ENCODE results near the gene DNASE1L1. TPM values are rescaled to one million over a fixed set of nuclear protein-coding genes. Genes with fewer than 3 reads are reported as not detected.

Gene DNASE1L1
- total and polyA plus RNA-seq, 2 of the 13 experiments (the other 11 are each of a cell fraction or from before 2014, with no cell fraction given) = 4.7 to 12.3 TPM

GRCh38 chrX:154397888-154398667 lies 11.0 kb downstream of the DNASE1L1 start, which contains the start of gene RPL10 (continued):
- peak; percentile 40; the same call in 1 of the 2 replicates for TF ChIP-seq ARNT2 (CRISPR knock-in tag; IDR thresholded peaks at IDR 0.05; ENCODE audit: low read depth)
- TF ChIP-seq, protein P1, sequence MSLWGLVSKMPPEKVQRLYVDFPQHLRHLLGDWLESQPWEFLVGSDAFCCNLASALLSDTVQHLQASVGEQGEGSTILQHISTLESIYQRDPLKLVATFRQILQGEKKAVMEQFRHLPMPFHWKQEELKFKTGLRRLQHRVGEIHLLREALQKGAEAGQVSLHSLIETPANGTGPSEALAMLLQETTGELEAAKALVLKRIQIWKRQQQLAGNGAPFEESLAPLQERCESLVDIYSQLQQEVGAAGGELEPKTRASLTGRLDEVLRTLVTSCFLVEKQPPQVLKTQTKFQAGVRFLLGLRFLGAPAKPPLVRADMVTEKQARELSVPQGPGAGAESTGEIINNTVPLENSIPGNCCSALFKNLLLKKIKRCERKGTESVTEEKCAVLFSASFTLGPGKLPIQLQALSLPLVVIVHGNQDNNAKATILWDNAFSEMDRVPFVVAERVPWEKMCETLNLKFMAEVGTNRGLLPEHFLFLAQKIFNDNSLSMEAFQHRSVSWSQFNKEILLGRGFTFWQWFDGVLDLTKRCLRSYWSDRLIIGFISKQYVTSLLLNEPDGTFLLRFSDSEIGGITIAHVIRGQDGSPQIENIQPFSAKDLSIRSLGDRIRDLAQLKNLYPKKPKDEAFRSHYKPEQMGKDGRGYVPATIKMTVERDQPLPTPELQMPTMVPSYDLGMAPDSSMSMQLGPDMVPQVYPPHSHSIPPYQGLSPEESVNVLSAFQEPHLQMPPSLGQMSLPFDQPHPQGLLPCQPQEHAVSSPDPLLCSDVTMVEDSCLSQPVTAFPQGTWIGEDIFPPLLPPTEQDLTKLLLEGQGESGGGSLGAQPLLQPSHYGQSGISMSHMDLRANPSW (CRISPR knock-in tag; IDR thresholded peaks at IDR 0.05; ENCODE audit: borderline replicate concordance) = no peak
- no peak for TF ChIP-seq ISL2 (CRISPR knock-in tag; IDR thresholded peaks at IDR 0.05)
- TF ChIP-seq, protein P2, sequence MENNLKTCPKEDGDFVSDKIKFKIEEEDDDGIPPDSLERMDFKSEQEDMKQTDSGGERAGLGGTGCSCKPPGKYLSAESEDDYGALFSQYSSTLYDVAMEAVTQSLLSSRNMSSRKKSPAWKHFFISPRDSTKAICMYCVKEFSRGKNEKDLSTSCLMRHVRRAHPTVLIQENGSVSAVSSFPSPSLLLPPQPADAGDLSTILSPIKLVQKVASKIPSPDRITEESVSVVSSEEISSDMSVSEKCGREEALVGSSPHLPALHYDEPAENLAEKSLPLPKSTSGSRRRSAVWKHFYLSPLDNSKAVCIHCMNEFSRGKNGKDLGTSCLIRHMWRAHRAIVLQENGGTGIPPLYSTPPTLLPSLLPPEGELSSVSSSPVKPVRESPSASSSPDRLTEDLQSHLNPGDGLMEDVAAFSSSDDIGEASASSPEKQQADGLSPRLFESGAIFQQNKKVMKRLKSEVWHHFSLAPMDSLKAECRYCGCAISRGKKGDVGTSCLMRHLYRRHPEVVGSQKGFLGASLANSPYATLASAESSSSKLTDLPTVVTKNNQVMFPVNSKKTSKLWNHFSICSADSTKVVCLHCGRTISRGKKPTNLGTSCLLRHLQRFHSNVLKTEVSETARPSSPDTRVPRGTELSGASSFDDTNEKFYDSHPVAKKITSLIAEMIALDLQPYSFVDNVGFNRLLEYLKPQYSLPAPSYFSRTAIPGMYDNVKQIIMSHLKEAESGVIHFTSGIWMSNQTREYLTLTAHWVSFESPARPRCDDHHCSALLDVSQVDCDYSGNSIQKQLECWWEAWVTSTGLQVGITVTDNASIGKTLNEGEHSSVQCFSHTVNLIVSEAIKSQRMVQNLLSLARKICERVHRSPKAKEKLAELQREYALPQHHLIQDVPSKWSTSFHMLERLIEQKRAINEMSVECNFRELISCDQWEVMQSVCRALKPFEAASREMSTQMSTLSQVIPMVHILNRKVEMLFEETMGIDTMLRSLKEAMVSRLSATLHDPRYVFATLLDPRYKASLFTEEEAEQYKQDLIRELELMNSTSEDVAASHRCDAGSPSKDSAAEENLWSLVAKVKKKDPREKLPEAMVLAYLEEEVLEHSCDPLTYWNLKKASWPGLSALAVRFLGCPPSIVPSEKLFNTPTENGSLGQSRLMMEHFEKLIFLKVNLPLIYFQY (CRISPR knock-in tag; IDR thresholded peaks at IDR 0.05; ENCODE audit: borderline replicate concordance) = no peak
- no peak for TF ChIP-seq WIZ (CRISPR knock-in tag; IDR thresholded peaks at IDR 0.05)
- TF ChIP-seq ZNF282 (IDR thresholded peaks at IDR 0.05; ENCODE audit: partially characterized antibody) = no peak
- 0 out of 2 replicates have a peak, but pooled peaks have one; percentile 9 for TF ChIP-seq ZNF674 (CRISPR knock-in tag; IDR thresholded peaks at IDR 0.05; ENCODE audit: low read depth)
- TF ChIP-seq CEBPG (CRISPR knock-in tag; IDR thresholded peaks at IDR 0.05) = 0 out of 2 replicates have a peak, but pooled peaks have one; percentile 2
- TF ChIP-seq, protein P3, sequence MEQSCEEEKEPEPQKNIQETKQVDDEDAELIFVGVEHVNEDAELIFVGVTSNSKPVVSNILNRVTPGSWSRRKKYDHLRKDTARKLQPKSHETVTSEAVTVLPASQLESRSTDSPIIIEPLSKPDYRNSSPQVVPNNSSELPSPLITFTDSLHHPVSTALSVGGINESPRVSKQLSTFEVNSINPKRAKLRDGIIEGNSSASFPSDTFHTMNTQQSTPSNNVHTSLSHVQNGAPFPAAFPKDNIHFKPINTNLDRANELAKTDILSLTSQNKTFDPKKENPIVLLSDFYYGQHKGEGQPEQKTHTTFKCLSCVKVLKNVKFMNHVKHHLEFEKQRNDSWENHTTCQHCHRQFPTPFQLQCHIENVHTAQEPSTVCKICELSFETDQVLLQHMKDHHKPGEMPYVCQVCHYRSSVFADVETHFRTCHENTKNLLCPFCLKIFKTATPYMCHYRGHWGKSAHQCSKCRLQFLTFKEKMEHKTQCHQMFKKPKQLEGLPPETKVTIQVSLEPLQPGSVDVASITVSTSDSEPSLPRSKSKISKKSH (CRISPR knock-in tag; IDR thresholded peaks at IDR 0.05; ENCODE audit: borderline replicate concordance) = no peak
- no peak for TF ChIP-seq HIVEP1 (CRISPR knock-in tag; IDR thresholded peaks at IDR 0.05)
- 0 out of 2 replicates have a peak, but pooled peaks have one; percentile 57 for TF ChIP-seq SNAPC5 (CRISPR knock-in tag; IDR thresholded peaks at IDR 0.05; ENCODE audit: borderline replicate concordance)
- no peak for TF ChIP-seq ZNF768 (CRISPR knock-in tag; IDR thresholded peaks at IDR 0.05)
- no peak for TF ChIP-seq MAF1 (CRISPR knock-in tag; IDR thresholded peaks at IDR 0.05; ENCODE audit: borderline replicate concordance)
- no peak for TF ChIP-seq ARNT (IDR thresholded peaks at IDR 0.05)
- peak; percentile 98 for TF ChIP-seq DR1 (CRISPR knock-in tag; IDR thresholded peaks at IDR 0.05)
- no peak for TF ChIP-seq CENPT (CRISPR knock-in tag; IDR thresholded peaks at IDR 0.05; ENCODE audit: low read depth)
- TF ChIP-seq IKZF4 (CRISPR knock-in tag; IDR thresholded peaks at IDR 0.05; ENCODE audit: borderline replicate concordance, low read depth, not compliant biosample characterization) = no peak
- no peak for TF ChIP-seq MYNN (CRISPR knock-in tag; IDR thresholded peaks at IDR 0.05; ENCODE audit: low read depth)
- 0 out of 2 replicates have a peak, but pooled peaks have one; percentile 50 for TF ChIP-seq ZNF605 (CRISPR knock-in tag; IDR thresholded peaks at IDR 0.05)

Measured in HepG2 (cell line).